Stimulated activated CD4-positive, alpha-beta T cell treated with anti-CD3 and anti-CD28 coated beads, Interleukin-2, amount 100 ng/mL, for 4 hours (primary cell): ENCODE data around the gene FRAS1.
"Not testable (repeated sequence)": the region's sequence is repeated elsewhere in the genome, so short reads cannot be mapped to it uniquely, and the experiment has no call there.

Experiments
- DNase-seq: peaks from one replicate; pipeline ENCODE4 v3.0.0-alpha.2; 2020; ENCODE audit warnings: low read depth

Gene FRAS1

DNA sequence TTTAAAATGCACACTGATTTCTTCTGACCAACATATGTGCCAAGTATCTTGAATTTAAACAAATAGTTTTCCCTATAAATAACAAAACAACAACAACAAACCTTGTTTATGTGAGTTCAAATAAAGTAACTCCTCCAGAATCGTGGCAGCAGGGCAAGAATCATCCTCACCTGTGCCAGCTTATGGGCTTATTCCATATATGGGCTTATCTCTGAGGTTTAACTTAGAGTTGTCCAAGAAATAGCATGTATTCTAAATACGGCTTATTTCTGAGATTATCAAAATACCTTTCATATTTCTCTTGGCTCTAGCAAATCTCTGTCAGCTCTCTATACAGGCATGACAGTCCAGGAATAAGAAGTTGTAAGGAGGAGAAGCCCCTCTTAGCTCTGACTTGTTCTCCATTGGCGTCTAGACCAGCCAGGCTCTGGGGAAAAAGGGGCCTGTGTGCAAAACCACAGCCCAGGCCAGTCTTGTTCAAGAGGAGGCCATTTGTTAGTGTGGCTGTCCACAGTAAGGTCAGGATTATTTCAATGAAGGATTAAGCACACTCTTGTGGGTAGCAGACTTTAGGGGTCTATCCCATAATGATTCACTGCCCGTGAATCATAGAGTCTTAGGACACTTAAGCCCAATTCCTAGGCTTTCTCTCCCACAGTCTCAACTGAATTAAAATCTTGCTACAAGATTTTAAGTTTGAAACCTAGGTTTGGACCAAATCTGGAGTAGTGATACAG lies 63.2 kb downstream of the FRAS1 start:
- DNase-seq = no peak

DNA sequence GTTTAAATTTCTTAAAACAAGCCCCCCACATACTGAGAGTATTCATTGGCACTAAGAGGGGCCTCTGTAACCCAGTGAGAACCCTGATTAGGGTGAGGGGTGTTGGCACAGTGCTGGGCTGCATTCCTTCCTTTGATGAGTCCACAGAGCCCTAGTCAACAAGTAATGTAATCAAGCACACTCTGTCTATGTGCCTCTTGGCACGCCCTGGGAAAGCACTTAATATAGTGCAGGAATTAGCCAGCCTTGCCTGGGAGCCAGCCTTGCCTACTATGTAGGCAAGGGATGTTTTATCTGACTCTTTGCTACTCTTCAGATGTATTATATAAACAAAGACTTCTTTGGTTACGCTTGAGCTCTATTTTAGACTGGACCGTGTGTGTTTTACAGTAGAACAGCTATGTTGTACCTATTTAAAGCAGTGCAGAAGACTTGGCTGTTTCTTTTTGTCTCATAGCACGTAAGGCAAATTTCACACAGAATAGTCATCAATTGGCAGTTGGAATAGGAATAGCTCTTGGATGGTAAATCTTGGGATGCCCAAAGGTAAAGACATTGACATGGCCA lies 64.3 kb downstream of the FRAS1 start:
- no peak for DNase-seq

DNA sequence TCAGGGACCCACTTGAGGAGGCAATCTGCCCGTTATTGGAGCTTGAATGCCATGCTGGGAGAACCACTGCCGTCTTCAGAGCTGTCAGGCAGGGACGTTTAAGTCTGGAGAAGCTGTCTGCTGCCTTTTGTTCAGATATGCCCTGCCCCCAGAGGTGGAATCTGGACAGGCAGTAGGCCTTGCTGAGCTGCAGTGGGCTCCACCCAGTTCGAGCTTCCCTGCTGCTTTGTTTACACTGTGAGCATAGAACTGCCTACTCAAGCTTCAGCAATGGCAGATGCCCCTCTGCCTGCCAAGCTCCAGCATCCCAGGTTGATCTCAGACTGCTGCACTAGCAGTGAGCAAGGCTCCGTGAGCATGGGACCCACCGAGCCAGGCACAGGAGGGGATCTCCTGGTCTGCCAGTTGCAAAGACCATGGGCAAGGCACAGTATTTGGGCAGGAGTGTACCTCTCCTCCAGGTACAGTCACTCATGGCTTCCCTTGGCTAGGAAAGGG lies 68.8 kb downstream of the FRAS1 start:
- DNase-seq = not testable (repeated sequence)

DNA sequence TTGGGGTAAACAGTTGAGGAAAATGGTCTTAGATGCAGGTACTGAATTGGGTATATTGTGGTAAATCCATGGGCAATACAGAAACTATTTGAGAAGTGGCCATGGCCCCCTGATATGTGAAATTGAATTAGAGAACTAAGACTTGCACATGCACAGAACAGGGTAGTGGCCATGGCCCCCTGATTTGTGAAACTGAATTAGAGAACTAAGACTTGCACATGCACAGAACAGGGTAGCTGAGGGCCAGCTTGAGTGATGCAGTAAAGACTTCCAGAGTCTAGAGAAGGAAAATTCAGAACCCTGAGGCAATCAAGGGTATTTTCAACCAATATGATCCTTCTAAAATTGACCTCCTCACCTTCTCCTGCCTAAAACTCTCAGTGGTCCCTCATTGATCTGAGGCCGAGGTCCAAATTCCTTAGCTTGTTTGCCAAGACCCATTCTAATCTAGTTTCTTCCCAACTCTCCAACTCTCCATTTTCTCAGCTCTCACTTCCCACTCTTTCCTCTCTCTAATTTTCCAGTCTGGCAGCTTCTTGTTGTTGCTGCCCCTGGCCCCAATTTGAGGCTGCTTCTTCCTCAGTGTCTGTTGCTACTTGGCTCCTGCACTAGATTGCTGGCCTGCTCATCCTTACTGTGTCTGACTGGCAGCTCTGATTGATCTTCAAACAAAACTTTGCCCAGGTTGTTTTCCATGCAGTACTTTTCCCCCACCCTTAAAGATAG lies 72.4 kb downstream of the FRAS1 start:
- no peak for DNase-seq

DNA sequence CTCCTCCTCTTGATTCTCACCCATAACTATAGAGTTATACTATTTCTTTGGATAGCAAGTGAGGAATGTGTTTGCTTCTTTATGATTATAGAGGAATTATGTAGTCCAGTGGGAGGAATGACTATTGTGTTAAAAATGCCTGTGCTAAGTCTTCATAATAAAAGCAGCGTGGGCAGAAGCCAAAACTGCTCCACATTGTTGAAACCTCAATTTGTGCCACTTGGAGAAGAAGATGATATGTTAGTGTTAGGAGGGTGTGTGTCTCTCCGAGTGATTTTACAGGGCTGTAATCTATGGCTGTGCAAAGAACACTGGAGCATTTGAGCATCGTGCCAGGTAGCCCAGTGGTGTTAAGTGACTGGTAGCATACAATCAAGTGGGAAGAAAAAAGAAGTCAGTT lies 74.3 kb downstream of the FRAS1 start:
- DNase-seq = no peak

DNA sequence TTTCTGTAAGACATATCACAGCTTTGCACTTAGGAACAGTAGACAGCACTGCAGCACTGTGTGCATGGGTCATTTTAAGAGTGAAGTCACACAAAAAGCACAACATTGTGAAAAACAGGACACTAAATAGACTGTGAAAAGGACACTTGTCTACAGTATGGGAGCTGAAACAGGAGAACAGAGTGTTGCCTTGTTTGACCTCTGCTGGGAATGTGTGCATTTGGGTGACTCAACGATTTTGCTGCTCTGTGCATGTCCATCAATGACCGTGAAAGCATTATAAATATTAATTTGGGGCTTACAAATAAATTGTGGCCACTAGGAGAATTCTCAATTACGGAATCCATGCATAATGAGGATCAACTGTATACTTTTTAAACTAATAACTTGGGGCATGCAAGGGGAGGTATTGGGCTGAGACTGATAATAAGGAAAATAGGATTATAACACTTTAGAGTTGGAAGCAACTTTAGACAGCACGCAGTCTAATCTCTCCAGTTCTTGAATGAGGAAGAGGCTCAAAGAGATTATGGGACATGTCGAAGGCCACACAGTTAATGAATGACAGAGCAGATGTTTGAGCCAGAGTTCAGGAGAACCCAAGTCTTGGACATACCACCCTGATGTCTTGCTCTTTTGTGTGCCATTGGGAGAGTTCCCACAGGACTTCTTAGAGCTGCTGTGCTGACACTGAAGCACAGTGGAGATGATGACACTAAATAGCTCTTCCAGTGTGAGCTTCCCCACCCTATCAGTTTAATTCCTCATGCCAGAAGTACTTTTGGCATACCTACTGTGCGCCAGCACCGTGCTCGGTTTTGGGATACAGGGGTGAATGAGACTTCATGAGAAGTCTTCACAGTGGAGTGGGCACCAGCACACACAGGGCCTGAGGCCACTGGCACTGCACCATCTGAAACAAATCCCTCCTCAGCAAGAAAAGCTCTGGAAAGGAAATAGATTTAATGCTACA lies 79.3 kb downstream of the FRAS1 start:
- DNase-seq = no peak

DNA sequence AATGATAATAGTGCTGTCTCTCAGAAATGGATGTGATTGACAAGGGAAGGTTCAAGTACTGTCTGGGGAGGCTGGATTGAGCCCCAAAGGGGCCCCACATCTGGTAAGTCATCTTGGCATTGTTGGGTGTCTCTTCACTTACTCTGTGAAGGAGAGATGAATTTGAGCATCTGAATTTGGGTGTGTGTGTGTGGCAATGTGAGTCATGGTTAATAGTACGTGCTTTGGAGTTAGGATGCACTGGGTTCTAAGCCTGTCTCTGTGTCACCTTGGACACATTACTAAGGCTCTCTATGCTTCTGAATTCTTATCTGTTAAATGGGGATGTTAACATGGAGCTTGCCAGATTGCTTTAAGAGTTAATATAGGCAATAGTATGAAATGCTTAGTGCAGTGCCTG lies 80.4 kb downstream of the FRAS1 start:
- no peak for DNase-seq

DNA sequence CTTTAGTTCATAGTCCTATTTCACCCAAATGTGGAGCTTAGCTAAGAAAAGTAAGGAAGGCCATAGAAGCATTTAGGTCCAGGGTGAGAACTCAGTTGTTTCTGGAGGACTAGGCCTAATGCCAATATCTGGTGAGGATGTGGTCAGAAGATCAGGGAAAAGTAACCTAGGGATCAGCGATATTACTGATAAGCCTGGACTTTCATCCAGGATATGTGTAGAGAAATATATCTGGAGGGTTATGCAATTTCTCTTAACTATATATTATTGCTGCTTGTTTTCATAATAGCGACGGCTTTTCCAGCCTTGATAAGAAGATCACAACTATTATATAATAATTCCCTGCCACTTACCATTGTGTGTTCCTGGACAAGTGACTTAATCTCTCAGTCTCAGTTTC lies 81.1 kb downstream of the FRAS1 start:
- DNase-seq = no peak

DNA sequence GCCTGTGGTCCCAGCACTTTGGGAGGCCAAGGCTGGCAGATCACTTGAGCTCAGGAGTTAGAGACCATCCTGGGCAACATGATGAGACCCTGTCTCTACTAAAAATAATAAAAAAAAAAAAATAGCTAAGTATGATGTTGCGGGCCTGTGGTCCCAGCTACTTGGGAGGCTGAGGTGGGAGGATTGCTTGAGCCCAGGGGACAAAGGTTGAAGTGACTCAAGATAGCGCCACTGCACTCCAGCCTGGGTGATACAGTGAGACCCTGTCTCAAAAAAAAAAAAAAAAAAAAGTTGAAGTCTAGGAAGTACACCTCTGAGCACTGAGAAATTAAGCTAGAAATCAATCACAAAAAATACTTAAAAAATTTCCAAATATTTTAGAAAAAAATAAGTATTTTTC lies 86.5 kb downstream of the FRAS1 start:
- DNase-seq = no peak

DNA sequence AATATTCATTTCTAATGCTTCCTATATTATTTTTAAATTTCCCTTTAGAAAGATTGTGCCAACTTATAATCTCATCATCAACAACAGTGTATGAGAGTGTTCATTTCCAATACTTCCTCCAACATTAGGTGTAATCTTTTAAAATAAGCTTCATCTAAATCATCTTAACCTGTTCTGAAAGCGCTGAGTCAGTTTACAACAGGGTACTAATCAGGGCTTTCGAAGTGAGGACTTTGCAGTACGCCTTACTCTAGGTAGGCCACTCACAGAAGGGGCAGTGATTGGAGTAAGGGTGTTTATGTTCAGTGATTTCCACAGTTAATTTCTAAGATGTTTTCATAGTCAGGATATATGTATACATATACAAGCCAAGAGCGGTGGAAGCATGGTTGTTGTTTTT lies 87.9 kb downstream of the FRAS1 start:
- no peak for DNase-seq

DNA sequence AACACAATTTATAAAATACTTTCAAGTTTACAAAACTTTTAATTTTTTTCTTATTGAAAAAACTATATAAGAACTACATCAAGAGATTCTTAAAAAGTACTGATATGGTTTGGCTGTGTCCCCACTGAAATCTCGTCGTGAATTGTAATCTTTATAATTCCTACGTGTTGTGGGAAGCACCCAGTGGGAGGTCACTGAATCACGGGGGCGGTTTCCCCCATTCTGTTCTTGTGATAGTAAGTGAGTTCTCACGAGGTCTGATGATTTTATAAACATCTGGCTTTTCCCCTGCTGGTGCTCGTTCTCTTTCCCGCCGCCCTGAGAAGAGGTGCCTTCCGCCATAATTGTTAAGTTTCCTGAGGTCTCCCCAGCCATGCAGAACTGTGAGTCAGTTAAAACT lies 88.5 kb downstream of the FRAS1 start:
- DNase-seq = no peak

DNA sequence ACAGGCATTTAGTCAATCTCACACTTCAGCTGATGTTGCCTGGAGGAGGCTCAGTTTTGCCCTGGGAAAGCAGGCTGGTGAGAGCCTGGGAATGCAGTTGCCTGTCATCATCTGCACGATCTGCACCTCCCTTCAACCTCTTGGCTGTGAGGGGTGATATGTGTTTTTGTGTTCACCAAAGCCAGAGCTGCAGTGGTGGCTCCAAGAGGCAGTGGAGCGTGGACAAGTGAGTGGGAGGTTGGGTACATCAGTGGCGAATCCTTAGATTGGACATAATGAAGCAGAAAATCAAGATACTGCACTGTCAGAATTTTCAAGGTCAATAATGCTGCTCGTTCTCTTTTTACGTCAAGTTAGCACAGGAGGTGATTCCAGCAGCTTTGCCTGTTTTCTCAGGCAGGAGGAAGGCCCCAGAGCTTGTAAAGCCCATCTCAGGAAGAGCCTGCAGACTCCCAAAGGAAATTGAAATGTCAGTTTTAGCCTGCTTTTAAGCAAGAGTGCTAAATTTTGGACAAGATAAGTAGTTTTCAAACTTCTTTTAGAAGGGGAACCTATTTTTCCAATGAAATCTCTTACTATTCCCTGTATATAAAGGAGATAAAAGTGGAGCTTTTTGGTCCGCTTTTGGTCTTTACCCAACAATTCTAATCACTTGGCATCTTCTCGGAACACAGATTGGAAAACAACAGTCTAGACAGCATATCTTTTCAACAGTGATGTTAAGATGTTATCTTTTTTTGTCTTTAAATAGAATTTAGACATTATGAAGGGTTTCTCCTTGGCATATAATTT lies 92.8 kb downstream of the FRAS1 start:
- DNase-seq = no peak

DNA sequence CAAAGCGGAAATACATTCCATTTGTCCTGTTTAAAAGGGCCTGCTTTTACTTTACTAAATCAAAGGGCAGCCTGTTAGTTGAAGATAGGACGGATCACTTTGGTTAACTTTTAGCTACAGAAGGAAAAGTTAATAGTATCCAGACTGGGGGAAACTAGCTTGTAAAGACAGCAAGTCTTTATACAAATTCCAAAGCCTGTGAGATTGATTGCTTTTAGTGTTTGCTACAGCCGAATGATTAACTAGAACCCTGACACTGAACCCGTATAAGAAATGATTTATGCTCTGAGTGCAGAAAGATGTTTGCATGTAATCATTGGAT lies 93.4 kb downstream of the FRAS1 start:
- DNase-seq = no peak

DNA sequence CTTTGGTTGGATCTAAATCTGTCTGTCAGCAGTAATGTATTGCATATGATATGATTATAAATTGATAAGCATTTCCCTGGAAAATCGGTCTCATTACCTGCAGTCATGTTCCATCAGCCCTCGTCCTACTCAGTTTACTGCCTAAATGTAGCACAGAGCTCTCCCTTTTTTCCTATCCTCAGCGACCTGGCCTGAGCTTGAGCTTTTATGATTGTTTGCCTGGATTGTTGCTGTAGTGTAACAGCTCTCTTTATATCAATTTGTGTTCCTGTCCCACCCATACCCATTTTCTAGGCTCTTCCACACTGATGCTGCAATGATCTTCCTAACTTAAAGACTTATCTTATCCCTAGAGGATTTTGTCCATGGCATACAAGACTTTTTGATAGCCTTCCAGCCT lies 95.7 kb downstream of the FRAS1 start:
- no peak for DNase-seq

DNA sequence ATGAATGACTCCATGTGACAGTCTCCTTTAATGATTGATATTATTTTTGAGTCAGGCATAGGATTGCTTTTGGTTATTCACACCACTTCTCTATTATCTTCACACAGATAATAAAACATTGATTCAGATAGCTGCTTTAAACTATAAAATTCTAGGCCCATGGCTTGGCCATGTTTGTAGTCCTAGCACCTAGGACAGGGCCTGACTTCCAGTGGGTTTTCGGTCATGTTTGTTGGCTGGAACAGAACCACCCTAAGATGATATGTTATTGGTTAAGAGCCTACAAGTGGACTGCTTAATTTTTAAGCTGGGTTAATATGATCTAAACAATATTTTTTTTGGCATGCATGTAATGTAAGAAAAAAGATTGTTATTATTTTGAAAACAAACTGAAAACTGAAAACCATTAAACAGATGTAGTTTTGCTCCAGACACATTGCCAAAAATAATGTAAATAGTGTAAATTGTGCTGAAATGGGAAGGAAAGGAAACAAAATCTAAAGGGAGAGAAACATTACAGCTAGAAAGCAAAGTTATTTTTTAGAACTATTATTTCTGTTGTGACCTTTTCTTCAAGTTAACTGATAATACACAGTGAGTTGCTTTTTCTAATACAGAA lies 98.0 kb downstream of the FRAS1 start:
- no peak for DNase-seq

DNA sequence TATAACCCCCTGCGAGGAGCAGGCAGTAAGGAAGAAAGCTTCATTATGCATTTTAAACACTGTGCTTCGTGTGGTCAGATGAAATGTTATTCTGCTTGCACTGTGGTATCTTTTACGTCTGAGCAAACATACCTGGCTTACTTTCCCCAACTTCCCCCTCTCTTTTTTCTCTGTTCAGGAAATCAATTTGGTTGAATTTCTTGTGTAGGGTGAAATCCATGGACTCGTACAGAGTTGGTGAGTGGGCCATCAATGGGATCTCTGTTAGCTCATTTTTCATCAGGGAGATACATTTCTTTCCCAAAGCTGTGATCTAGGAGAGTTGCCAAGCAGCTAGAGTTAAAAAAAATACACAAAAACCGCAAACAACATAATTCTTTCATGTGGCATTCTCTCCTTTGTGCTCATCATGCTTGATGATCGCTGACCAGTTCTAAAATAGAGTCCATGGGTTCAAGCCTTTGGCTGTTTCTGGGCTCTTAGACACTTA lies 98.5 kb downstream of the FRAS1 start:
- DNase-seq = no peak

DNA sequence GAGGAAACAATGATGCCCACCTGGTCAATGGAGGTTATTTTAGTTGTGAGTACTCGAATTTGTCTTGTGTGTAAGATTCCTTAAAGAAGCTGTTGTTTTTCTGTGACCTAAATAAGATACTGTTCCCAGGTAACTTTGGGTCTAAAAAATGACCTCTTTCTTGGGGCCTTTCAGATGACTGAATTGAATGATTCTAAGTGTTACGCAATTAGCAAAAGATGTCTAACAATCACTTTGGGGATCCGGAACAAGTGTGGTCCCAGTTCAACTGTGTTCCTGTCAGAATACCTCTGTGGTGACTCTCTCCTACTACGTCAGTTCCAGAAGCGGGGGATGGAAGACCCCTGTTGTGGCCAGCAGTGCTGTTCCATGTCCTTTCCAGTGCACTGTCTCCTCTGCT lies 99.4 kb downstream of the FRAS1 start:
- DNase-seq = no peak

DNA sequence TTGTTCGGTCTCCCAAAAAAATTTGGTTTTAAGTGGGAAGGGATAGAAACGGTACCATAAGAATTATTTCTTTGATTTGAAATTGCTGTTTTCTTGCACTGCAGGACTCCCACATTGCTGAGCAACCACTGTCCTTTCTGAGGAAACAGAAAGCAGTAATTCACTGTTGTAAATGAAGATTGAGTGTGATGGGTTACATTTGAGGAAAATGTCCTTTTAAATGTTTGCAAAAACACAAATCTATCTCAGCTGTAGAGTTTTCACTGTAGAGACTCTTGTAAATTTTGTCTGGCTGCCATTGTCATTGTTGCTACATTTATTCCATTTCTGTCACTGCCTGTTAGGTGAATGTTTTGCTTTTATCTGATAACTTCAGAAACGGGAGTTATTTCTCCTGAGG lies 105.2 kb downstream of the FRAS1 start:
- DNase-seq = no peak

DNA sequence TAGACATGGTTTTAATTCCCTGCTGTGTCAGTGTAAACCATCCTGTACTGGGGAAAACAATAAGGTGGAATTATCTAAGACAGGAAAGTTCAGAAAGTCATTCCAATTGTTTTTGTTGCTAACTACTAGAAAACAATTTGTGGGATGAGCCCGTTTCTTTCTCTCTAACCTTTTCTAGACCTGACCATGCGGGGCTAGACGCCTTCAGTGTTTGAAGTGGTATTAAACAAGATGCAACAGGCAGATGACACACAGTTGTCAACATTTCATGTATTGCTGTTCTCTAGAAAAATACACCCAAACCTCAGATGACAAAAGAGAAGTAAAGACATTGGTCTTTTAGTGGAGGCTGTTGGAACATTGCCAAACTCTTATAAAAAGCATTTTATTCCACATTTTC lies 105.7 kb downstream of the FRAS1 start:
- DNase-seq = no peak

DNA sequence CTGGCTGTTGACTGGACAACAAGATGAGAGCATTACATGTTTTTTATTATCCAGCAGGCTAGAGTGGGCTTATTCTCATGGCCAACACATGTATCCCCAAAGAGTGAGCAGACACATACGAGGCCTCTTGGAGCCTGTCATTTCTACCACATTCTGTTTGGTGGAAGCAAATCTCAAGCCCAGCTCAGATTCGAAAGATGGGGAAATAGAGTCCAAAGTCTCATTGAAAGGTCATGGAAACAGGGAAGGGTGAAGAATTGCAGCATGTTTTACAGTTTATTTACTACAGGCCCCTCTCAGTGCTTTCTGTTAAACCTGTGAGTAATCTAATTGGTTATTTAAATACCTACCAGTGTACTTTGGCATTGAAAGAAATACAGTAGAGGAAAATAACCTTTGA lies 108.6 kb downstream of the FRAS1 start:
- no peak for DNase-seq

DNA sequence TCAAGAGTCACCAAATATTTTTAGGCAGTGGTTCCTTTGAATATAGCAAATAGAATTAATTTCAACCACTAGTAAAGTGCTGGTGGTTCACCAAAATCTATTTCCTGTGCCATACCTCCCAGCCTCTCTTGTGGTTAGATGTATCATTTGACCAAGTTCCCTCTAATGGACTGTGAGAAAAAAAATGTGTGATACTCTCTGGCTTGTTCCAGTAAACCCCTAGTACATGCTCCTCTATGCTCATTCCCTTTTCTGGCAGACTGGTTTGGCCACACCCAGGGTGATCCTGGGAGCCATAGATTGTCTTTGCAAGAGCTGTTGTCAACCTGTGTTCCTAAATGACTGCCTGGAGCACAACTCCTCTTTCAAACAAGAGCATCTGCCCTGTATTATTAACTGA lies 109.5 kb downstream of the FRAS1 start:
- no peak for DNase-seq
